Upper lobe of left lung (tissue), 4 donors: Measurements from ENCODE around the gene CENPP.

ENCODE experiments used
- CTCF ChIP-seq, 6 experiments: fragments of 450-650 bp in 4 of 6; fragments of 200-600 bp in 2 of 6; sonication (generic) in 2 of 6; IDR thresholded peaks; one replicate each; pipeline ENCODE4 v1.5.1; 2016 to 2019; ENCODE audit warnings: antibody characterized with exemption in 6 of 6
- EP300 ChIP-seq, 4 donors: sonication (generic); formaldehyde crosslinking; IDR thresholded peaks; one replicate each; pipeline ENCODE4 v1.5.1; 2017; ENCODE audit warnings: antibody characterized with exemption in 4 of 4, control low read depth in 2 of 4
- POLR2A ChIP-seq, 4 donors: fragments of 450-650 bp; IDR thresholded peaks; one replicate each; pipeline ENCODE4 v1.5.1; 2016 to 2017; ENCODE audit warnings: antibody characterized with exemption in 4 of 4, mild to moderate bottlenecking in 2 of 4
- POLR2AphosphoS5 ChIP-seq, 2 donors: sonication (generic); formaldehyde crosslinking; IDR thresholded peaks; one replicate each; pipeline ENCODE4 v1.5.1; 2017; ENCODE audit warnings: antibody characterized with exemption in 2 of 2

- TF ChIP-seq CTCF (IDR thresholded peaks at IDR 0.05) (no peak), POLR2A (IDR thresholded peaks at IDR 0.05) (no peak), POLR2AphosphoS5 (IDR thresholded peaks at IDR 0.05) (no peak), EP300 (IDR thresholded peaks at IDR 0.05) (no peak)
Observed at GRCh38 chr9:92350740-92351133, 25.0 kb downstream of the CENPP start.
